HG03354 (cell line): ENCODE data around the gene TEX53.
A peak's percentile ranks its signal among the peaks of the same experiment; 100 is the strongest.

Source experiments
- ATAC-seq: cut with Tn5 transposase; IDR thresholded peaks from one replicate; pipeline ENCODE4 v1.9.1; 2021; ENCODE audit warnings: mild to moderate bottlenecking; ENCODE audit not compliant: unreplicated experiment, poor library complexity, severe bottlenecking

TEX53 gene

GRCh38 chr9:114657705-114658104, at the start of gene TEX53:
TSS of gene TEX53 (minus strand) at chr9:114657805. CDS start at chr9:114657774, 31 bp downstream.
- no peak for ATAC-seq

- ATAC-seq = no peak
Measured at GRCh38 chr9:114706711-114707110, 49.1 kb upstream of the TEX53 start.

GRCh38 chr9:114701988-114702387, 44.4 kb upstream of the TEX53 start:
- no peak for ATAC-seq

GRCh38 chr9:114697951-114698351, 40.3 kb upstream of the TEX53 start:
- ATAC-seq = peak; percentile 57

- ATAC-seq = peak; percentile 76
Measured at GRCh38 chr9:114696814-114697544, 39.4 kb upstream of the TEX53 start.

GRCh38 chr9:114695948-114696347, 38.3 kb upstream of the TEX53 start:
- ATAC-seq = no peak

GRCh38 chr9:114694719-114695269, 37.2 kb upstream of the TEX53 start:
- peak; percentile 25 for ATAC-seq

- no peak for ATAC-seq
Measured at GRCh38 chr9:114694146-114694545, 36.5 kb upstream of the TEX53 start.

- ATAC-seq = no peak
Measured at GRCh38 chr9:114693248-114693855, 35.7 kb upstream of the TEX53 start.

GRCh38 chr9:114691956-114692295, 34.3 kb upstream of the TEX53 start:
- no peak for ATAC-seq

- ATAC-seq = peak; percentile 76
Measured at GRCh38 chr9:114691046-114691955, 33.7 kb upstream of the TEX53 start.

GRCh38 chr9:114690308-114690707, 32.7 kb upstream of the TEX53 start:
- ATAC-seq = no peak

GRCh38 chr9:114689813-114690212, 32.2 kb upstream of the TEX53 start:
- no peak for ATAC-seq

GRCh38 chr9:114688909-114689610, 31.5 kb upstream of the TEX53 start:
- no peak for ATAC-seq

GRCh38 chr9:114688379-114688778, 30.8 kb upstream of the TEX53 start:
- no peak for ATAC-seq

GRCh38 chr9:114687034-114687433, 29.4 kb upstream of the TEX53 start:
- no peak for ATAC-seq

GRCh38 chr9:114685951-114686350, 28.3 kb upstream of the TEX53 start:
- ATAC-seq = no peak

GRCh38 chr9:114684036-114684435, 26.4 kb upstream of the TEX53 start:
- ATAC-seq = no peak

GRCh38 chr9:114682846-114683245, 25.2 kb upstream of the TEX53 start:
- no peak for ATAC-seq
